SU-DHL-6 (cell line): ENCODE data around the gene PLCB2.

Experiments
- H2AFZ ChIP-seq: fragments of 200-600 bp; sonication (generic); 2 replicates; pipeline ENCODE4 v1.6.1; 2014; ENCODE audit warnings: low read depth, mild to moderate bottlenecking, moderate library complexity, mixed read lengths, antibody characterized with exemption, low read length; ENCODE audit not compliant: severe bottlenecking
- H3F3A ChIP-seq: fragments of 200-600 bp; shearing (Covaris generic); 2 replicates; pipeline ENCODE4 v1.6.0; 2016; ENCODE audit warnings: antibody characterized with exemption, mild to moderate bottlenecking; ENCODE audit not compliant: insufficient read depth
- H3K27ac ChIP-seq: fragments of 200-600 bp; sonication (generic); 2 replicates; pipeline ENCODE4 v1.5.1; 2016; ENCODE audit warnings: low read depth, mild to moderate bottlenecking, low read length, moderate library complexity, mixed read lengths
- H3K27me3 ChIP-seq: fragments of 200-600 bp; sonication (generic), shearing (Covaris generic); 2 replicates; pipeline ENCODE4 v1.6.0; 2014; ENCODE audit warnings: mild to moderate bottlenecking, low read length
- H3K36me3 ChIP-seq: fragments of 200-600 bp; sonication (generic); 2 replicates; pipeline ENCODE4 v1.6.1; 2014; ENCODE audit warnings: mild to moderate bottlenecking, low read length, mixed read lengths
- H3K4me2 ChIP-seq: fragments of 300-600, 200-600 bp; shearing (Covaris generic), sonication (generic); 2 replicates; pipeline ENCODE4 v1.6.0; 2014; ENCODE audit warnings: low read length, low read depth, mild to moderate bottlenecking; ENCODE audit not compliant: poor library complexity, severe bottlenecking
- H3K4me3 ChIP-seq: fragments of 200-600 bp; sonication (generic); 2 replicates; pipeline ENCODE4 v1.5.1; 2014; ENCODE audit warnings: antibody characterized with exemption, low read length, mild to moderate bottlenecking, mixed read lengths; ENCODE audit not compliant: insufficient read depth, poor library complexity, severe bottlenecking
- H3K79me2 ChIP-seq: fragments of 200-600 bp; sonication (generic); 2 replicates; pipeline ENCODE4 v1.6.1; 2014; ENCODE audit warnings: mild to moderate bottlenecking, low read length, moderate library complexity; ENCODE audit not compliant: insufficient read depth
- H3K9ac ChIP-seq: fragments of 200-600 bp; sonication (generic); 2 replicates; pipeline ENCODE4 v1.7.0; 2014; ENCODE audit warnings: mild to moderate bottlenecking, low read length
- H3K9me2 ChIP-seq: fragments of 200-600 bp; sonication (generic); replicated peaks from 2 replicates; pipeline ENCODE4 v1.6.1; 2014; ENCODE audit warnings: low read length; ENCODE audit not compliant: insufficient read depth
- H3K9me3 ChIP-seq: fragments of 200-600 bp; sonication (generic); 2 replicates; pipeline ENCODE4 v1.6.1; 2014; ENCODE audit warnings: low read length, mixed read lengths; ENCODE audit not compliant: insufficient read depth
- H4K20me1 ChIP-seq: fragments of 200-600 bp; sonication (generic); 2 replicates; pipeline ENCODE4 v1.6.1; 2014; ENCODE audit warnings: low read depth, mild to moderate bottlenecking, antibody characterized with exemption, low read length, moderate library complexity, mixed read lengths
- CTCF ChIP-seq: fragments of 200-600 bp; sonication (generic); IDR thresholded peaks from one replicate; pipeline ENCODE4 v1.5.1; 2017; ENCODE audit warnings: antibody characterized with exemption, mild to moderate bottlenecking, low read length, moderate library complexity; ENCODE audit not compliant: insufficient read depth, poor library complexity, severe bottlenecking
- EZH2phosphoT487 ChIP-seq: fragments of 200-600 bp; sonication (generic), shearing (Covaris generic); conservative IDR thresholded peaks from 2 replicates; pipeline ENCODE4 v1.6.1; 2018; ENCODE audit warnings: mild to moderate bottlenecking, antibody characterized with exemption, low read length, moderate library complexity, mixed read lengths

The PLCB2 gene

GRCh38 chr15:40286794-40287193 is 20.9 kb downstream of the PLCB2 start:
- Histone ChIP-seq H3K79me2 (no peaks in the 10 kb centered on the region), H3K9me3 (no peaks in the 10 kb centered on the region), H3K4me2 (no peak overlapping the region), H3K4me3 (no peak overlapping the region), H3F3A (no peaks in the 10 kb centered on the region), H2AFZ (no peak overlapping the region), H3K9me2 (no peaks in the 10 kb centered on the region), H3K27me3 (no peaks in the 10 kb centered on the region), H3K36me3 (no peaks in the 10 kb centered on the region), H4K20me1 (no peaks in the 10 kb centered on the region), H3K27ac (no peak overlapping the region), H3K9ac (no peak overlapping the region)
- TF ChIP-seq CTCF (no peak), EZH2phosphoT487 (no peak)

- Histone ChIP-seq H3K79me2 (no peaks in the 10 kb centered on the region), H3K36me3 (no peaks in the 10 kb centered on the region), H4K20me1 (no peaks in the 10 kb centered on the region), H3K4me2 (no peak overlapping the region), H3K9me3 (no peaks in the 10 kb centered on the region), H3K4me3 (no peak overlapping the region), H3K27ac (no peak overlapping the region), H3K27me3 (no peaks in the 10 kb centered on the region), H2AFZ (no peak overlapping the region), H3K9ac (no peak overlapping the region), H3F3A (no peaks in the 10 kb centered on the region), H3K9me2 (no peaks in the 10 kb centered on the region)
- no peak for TF ChIP-seq CTCF
- no peak for TF ChIP-seq EZH2phosphoT487
These were observed 21.6 kb downstream of the PLCB2 start for GRCh38 chr15:40286061-40286532.

GRCh38 chr15:40285554-40286011 is 22.2 kb downstream of the PLCB2 start:
- Histone ChIP-seq H3K27me3 (no peaks in the 10 kb centered on the region), H3K4me3 (no peak overlapping the region), H3K27ac (no peak overlapping the region), H3K9me3 (no peaks in the 10 kb centered on the region), H2AFZ (no peak overlapping the region), H3F3A (no peaks in the 10 kb centered on the region), H3K4me2 (no peak overlapping the region), H3K9ac (no peak overlapping the region), H3K9me2 (no peaks in the 10 kb centered on the region), H3K79me2 (no peaks in the 10 kb centered on the region), H4K20me1 (no peaks in the 10 kb centered on the region), H3K36me3 (no peaks in the 10 kb centered on the region)
- TF ChIP-seq CTCF (no peak), EZH2phosphoT487 (no peak)
